ENCODE results near the gene CFAP58.

- TF ChIP-seq, protein P1, sequence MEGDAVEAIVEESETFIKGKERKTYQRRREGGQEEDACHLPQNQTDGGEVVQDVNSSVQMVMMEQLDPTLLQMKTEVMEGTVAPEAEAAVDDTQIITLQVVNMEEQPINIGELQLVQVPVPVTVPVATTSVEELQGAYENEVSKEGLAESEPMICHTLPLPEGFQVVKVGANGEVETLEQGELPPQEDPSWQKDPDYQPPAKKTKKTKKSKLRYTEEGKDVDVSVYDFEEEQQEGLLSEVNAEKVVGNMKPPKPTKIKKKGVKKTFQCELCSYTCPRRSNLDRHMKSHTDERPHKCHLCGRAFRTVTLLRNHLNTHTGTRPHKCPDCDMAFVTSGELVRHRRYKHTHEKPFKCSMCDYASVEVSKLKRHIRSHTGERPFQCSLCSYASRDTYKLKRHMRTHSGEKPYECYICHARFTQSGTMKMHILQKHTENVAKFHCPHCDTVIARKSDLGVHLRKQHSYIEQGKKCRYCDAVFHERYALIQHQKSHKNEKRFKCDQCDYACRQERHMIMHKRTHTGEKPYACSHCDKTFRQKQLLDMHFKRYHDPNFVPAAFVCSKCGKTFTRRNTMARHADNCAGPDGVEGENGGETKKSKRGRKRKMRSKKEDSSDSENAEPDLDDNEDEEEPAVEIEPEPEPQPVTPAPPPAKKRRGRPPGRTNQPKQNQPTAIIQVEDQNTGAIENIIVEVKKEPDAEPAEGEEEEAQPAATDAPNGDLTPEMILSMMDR (IDR thresholded peaks at IDR 0.05) = no peak
- TF ChIP-seq POLR2A (IDR thresholded peaks at IDR 0.05) = no peak
Observed at GRCh38 chr10:104429846-104430245, 76.2 kb downstream of the CFAP58 start.
